ACHN (cell line): ENCODE measurements around the gene GMFB.
"Not testable (repeated sequence)": the region's sequence is repeated elsewhere in the genome, so short reads cannot be mapped to it uniquely, and the experiment has no call there.

Experiments
- DNase-seq: peaks from one replicate; pipeline ENCODE4 v3.0.0-alpha.2; 2015
- in situ Hi-C: cut with HindIII; loops from 2 replicates; pipeline ENCODE4 v1.10.0; 2017; ENCODE audit warnings: low sequenced_read_pairs, low pct_ligation_motif_present, low pct_unique_long_range_greater_than_20kb

GMFB gene

DNA sequence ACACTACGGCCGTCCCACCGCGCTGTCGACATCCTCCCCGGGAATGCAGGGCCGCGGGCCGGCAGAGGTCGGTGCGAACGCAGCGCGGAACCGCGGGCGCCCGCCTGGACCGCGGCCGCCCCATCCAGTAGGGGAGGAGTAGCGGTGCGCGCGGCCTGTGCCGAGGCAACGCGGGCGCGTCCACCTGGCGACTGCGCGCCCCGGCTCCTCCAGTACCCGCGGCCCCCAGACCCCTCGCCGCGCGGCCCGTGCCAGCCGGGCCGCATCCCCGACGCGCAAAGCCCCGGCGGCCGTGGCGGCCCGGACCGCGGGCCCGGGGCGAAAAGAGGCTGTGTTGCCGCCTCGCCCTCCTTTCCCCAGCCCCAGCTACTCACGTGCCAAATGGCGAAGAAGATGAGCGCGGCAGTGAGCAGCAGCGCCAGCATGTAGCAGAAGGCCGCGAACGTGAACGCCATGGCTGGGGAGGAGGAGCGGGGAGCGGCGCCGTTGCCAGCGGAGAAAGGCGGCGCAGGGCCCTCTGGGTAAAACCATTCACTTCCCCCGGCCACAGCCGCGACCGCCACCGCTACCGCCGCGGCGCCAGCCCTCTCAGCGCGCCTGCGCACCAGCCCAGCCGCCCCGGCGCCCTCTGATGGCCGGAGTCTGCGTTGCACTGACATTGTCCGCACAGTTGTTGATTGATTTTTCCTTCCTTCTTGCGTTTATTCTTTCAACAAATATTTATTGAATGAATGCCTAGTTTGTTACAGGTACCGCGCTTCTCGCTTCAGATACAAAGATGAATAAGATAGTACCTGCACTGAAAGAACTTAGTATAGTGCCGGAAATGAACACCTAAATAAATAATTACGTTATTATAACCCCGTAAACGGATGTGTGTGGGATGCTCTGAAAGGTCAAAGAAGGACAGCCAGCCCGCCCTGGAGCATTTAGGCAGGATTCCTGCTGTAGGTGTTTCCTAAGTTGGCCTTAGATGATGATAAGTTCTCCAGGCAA lies 47.6 kb downstream of the GMFB start, which contains the start of gene CNIH1:
Gene CNIH1 (minus strand): TSS at position 502 of the 996 bp plus-strand sequence. CDS start 47 bp downstream, at position 455.
- in situ Hi-C loops: no loop called here
- peak; percentile 85 for DNase-seq

DNA sequence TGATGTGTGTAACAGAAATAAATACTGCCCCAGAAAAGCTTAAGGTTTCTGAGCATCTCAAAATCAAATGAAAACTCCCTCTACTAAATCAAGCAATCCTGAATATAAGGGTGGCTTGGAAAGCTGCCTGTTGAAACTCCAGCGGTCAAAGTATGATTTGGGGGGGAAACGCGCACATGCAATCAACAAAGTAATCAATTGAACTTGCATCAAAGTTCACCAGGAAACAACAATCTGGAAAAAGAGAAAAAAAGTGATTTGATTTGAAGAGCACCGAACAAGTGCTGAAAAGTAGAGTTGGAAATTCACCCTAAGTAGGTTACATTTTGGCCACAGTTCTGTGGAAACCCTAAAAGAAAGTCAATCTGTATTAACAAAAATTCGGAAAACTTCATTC lies 48.3 kb downstream of the GMFB start:
- in situ Hi-C loops: no loop called here
- no peak for DNase-seq

DNA sequence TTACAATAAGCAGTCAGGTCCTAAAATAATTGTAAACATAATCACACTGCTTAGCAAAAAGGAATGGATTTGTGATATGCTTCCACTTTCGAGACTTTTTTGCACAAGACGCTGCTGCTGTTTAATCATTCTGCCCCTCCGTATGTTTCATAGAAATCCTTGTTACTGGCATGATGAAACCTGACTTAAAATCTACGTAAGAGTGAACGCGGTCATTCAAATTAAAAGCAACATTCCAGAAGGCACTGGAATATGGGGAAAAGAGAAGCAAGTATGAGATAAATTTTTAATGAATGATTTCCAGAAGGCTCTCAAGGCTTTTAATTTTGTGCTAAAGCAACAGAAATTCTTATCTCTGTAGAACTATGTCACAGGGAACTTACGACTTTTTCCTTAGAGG lies 48.7 kb downstream of the GMFB start:
- peak; percentile 8 for DNase-seq
- in situ Hi-C loops: no loop called here

DNA sequence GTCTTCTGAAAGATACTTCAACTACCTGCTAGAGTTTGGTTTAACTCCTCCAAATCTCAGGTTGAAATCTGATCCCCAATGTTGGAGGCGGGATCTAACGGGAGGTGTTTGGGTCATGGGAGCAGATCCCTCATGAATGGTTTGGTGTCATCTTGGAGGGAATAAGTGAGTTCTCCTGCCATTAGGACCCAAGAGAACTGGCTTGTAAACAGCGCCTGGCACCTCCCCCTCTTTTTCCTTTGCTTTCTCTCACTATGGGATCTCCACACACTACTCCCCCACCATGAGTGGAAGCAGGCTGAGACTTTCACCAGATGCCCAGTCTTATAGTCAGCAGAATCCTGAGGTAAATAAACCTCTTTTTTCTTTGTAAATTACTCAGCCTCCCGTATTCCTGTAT lies 50.1 kb downstream of the GMFB start:
- in situ Hi-C loops: no loop called here

DNA sequence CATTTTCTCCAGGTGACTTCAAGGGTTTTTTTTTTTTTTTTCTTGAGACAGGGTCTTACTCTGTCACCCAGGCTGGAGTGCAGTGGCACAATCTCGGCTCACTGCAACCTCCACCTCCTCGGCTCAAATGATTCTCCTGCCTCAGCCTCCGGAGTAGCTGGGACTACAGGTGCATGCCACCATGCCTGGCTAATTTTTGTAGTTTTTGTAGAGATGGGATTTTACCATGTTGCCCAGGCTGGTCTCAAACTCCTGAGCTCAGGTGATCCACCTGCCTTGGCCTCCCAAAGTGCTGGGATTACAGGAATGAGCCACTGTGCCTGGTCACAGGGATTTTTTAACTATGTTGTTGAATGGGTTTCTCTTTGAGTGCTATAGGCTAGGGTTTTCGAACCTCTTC lies 50.8 kb downstream of the GMFB start:
- in situ Hi-C loops, DNase-seq: not testable (repeated sequence)

More for the DNA sequence above, 50.1 kb downstream of the GMFB start:
- DNase-seq: no peak

DNA sequence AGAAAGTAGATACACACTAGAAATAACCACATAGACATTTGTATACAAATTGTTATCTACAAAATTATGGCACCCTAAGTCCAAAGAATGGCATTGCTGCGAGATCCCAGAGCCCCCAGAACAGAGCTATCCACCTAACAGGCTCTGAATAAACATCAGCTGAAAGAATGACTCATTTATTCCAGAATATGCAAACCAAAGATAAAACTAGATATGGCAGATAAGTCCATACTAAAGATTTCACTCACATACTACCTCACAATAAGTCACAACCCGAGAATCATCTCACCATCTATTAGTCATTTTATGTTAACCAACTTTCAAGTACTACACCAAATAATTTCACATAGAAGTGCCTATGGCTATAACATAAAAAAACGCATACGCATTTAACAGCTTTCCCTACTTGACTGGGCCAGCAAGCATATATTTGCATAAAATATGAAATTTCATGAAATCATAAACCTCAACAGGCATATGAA lies 53.2 kb downstream of the GMFB start:
- in situ Hi-C loops: no loop called here
- DNase-seq: no peak

DNA sequence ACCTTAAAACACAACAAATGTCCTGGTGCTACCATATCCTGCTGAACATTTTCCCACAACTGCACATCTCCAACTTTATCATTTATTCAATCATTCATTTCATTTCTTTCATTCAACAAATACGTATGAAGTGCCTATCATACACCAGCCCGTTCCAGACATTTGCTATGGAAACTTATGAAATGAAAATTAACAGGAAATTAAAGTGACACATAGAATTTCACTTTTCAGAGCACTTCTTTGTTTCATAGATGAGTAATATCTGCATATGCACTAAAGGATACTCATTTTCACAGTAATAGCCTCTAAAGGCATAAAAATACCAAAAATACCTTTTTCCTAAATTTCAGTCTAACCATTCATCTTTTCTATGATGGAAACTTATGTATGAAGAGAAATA lies 60.3 kb downstream of the GMFB start:
- no peak for DNase-seq
- in situ Hi-C loops: no loop called here

DNA sequence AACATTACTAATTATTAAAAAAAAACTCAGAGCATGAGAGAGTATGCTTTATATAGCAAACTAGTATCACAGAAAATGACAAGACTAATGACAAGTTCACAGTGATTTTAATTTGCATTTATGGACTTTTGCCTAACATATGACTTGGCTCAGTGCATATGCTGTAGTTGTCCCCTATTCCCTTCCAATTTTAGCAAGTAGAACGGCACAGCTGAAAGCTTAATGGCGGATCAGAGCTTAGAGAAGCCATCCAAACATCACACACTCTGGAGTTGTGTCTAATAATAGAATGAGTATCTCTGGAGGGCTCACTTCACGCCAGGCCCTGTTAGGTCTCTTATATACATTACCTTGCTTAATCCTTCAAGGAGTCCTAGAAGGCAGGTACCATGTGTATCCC lies 60.9 kb downstream of the GMFB start:
- in situ Hi-C loops: no loop called here
- DNase-seq: no peak

DNA sequence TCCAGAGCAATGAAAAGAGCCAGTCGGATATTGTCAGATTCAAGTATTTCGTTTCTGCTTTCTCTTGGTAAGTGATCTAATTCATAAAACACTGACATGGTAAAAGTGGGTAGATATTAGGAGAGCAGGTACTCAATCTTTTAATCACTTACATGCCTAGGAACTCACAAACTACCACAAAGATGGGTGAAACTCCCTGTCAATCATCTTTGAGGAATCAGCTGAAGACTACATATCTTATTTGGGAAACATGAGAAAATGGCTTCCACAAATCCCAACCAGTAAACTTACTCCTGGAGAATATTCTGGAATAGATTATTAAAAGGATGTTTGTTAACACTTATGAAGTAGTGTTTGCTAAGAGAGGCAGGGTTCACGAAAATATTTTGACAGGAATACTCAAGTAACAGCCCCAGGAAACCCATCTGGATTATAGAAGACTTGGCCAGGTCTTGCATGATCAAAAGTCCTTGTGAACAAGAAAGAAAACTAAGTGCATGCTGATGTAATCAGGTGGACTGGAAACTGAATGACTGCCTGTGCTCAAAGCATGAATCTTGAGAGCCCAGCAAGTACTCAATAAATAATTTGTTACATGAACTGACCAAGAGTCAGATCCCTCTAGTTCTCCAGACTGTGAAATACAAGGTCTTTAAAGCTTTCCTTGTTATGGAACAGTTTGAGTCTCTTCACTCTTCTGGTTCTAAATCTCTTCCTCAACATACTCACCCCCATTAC lies 63.1 kb downstream of the GMFB start:
- DNase-seq: no peak
- in situ Hi-C loops: no loop called here

DNA sequence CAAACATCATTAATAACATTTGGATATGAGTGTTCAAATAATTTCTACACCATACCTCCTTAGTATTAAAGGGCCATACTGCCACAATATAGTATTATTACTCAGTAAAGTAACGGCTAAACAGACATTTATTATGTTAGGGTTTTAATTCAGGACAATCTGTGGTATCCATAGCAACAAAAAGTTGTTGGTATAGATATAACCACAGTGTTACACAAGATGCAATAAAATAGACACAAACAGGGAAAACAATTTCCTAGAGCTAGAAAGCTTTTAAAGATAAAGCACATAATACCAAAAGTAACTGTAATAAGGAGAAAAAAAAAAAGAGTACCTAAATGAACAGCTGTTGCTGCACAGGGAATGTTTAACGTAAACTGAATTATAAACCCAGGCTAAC lies 63.7 kb downstream of the GMFB start:
- in situ Hi-C loops: no loop called here
- DNase-seq: no peak
